ENCODE data around the gene C1orf174. TPM values are rescaled to one million over a fixed set of nuclear protein-coding genes. Genes with fewer than 3 reads are reported as not detected.

C1orf174 gene
- total RNA-seq, 1 donor from 2014 or later, result 44.9 TPM

GRCh38 chr1:3894626-3895278 is 5.3 kb downstream of the C1orf174 start:
- peaks cover 54% of the 10 kb centered on the region for H3K36me3 Mint-ChIP-seq (ENCODE audit: low read depth)
- no peak for DNase-seq (ENCODE audit: low spot score)
- peaks cover 38% of the 10 kb centered on the region for H3K4me1 Mint-ChIP-seq (ENCODE audit: low read depth)
- peaks cover 21% of the 10 kb centered on the region for H3K9me3 Mint-ChIP-seq
- intact Hi-C loops (cut with micrococcal nuclease), result no loop called here
- H3K27me3 Mint-ChIP-seq (ENCODE audit: low read depth), result no peaks in the 10 kb centered on the region
- H3K4me3 Mint-ChIP-seq (ENCODE audit: low read depth), result no peak overlapping the region
- H3K27ac Mint-ChIP-seq, result no peak overlapping the region

- Mint-ChIP-seq H3K4me1 (ENCODE audit: low read depth) (peaks cover 29% of the 10 kb centered on the region), H3K4me3 (ENCODE audit: low read depth) (no peak overlapping the region), H3K27me3 (ENCODE audit: low read depth) (no peaks in the 10 kb centered on the region), H3K9me3 (peaks cover 11% of the 10 kb centered on the region), H3K27ac (no peak overlapping the region), H3K36me3 (ENCODE audit: low read depth) (peaks cover 57% of the 10 kb centered on the region)
- DNase-seq (ENCODE audit: low spot score), result no peak
- intact Hi-C loops (cut with micrococcal nuclease), result no loop called here
Measured at GRCh38 chr1:3893190-3893589, 6.9 kb downstream of the C1orf174 start.

DNA sequence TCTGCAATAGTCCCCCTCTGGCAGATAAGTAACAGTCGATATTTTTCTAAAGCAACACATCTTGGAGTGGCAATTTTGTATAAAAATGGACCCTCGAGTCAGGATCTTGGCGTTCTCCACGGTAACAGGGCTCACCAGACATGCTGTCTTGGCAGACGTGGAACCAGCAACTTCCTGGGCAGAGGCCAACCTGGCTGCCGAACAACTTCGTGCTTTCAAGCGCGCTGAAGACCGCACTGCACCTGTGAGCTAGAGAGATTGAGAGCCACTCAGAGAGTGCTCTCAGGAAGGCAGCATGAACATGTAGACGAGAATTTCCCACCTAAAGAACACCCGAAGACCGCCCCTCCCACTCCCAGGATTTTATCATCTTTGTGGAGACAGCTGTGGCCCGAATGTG is 7.3 kb downstream of the C1orf174 start:
- no peak overlapping the region for H3K27ac Mint-ChIP-seq
- intact Hi-C loops (cut with micrococcal nuclease), result no loop called here
- peaks cover 58% of the 10 kb centered on the region for H3K36me3 Mint-ChIP-seq (ENCODE audit: low read depth)

DNA sequence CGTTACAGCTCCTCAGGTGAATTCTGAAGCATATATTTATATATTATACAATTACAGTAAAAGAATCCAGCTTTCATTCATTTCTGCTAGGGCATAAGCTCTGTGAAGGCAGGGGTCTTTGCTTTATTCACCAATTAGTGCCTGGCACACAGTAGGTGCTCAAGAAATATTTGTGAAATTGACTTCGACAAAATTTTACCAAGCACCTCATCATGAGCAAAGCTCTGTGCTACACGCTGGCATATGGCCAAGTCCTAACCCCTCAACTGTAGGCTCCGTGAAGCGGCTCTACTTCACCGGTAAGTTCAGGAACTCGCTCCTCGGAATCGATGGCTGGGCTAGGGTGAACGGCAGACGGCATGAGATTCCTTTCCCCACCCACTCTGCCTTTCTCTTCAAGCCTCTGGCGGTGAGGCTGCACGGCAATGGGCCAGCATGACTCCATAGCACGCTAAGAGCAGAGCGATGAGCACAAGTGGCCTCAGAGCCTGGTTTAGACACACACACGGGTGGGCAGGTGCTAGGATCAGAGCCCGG is 8.7 kb downstream of the C1orf174 start:
- Mint-ChIP-seq H3K27ac (peak overlapping the region; percentile 55), H3K4me3 (ENCODE audit: low read depth) (no peak overlapping the region), H3K27me3 (ENCODE audit: low read depth) (no peaks in the 10 kb centered on the region), H3K4me1 (ENCODE audit: low read depth) (peaks cover 21% of the 10 kb centered on the region), H3K36me3 (ENCODE audit: low read depth) (peaks cover 53% of the 10 kb centered on the region), H3K9me3 (no peaks in the 10 kb centered on the region)
- intact Hi-C loops (cut with micrococcal nuclease), result no loop called here
- DNase-seq (ENCODE audit: low spot score), result no peak

More for the DNA sequence above, 7.3 kb downstream of the C1orf174 start:
- no peaks in the 10 kb centered on the region for H3K27me3 Mint-ChIP-seq (ENCODE audit: low read depth)
- peaks cover 26% of the 10 kb centered on the region for H3K4me1 Mint-ChIP-seq (ENCODE audit: low read depth)
- peaks cover 6% of the 10 kb centered on the region for H3K9me3 Mint-ChIP-seq
- no peak overlapping the region for H3K4me3 Mint-ChIP-seq (ENCODE audit: low read depth)
- DNase-seq (ENCODE audit: low spot score), result no peak

GRCh38 chr1:3890389-3891328 is 9.4 kb downstream of the C1orf174 start:
- Mint-ChIP-seq H3K36me3 (ENCODE audit: low read depth) (peaks cover 47% of the 10 kb centered on the region), H3K9me3 (no peaks in the 10 kb centered on the region), H3K4me1 (ENCODE audit: low read depth) (peaks cover 21% of the 10 kb centered on the region), H3K27ac (peak overlapping the region; percentile 46), H3K27me3 (ENCODE audit: low read depth) (no peaks in the 10 kb centered on the region), H3K4me3 (ENCODE audit: low read depth) (peak overlapping the region; percentile 26)
- intact Hi-C loops (cut with micrococcal nuclease), result no loop called here
- no peak for DNase-seq (ENCODE audit: low spot score)

DNA sequence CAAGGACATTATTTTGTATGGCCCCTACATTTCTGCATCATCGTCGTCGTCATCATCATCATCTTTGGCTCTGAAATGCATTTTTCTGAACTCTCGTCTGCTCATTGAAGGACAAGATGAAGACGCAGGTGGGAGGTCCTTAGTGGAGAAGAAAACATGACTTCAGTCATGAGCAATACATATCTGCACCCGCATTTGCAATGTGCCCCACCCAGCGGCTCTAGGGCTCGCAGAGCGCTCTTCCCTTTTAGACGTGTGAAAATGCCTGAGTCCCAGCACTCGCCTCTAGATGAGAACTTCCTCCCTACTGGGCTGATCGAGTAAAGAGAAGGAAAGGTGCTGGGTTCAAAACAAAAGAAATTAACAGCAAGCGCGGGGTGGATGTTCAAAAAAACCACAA is 10.1 kb downstream of the C1orf174 start:
- no peak overlapping the region for H3K27ac Mint-ChIP-seq
- intact Hi-C loops (cut with micrococcal nuclease), result no loop called here
- DNase-seq (ENCODE audit: low spot score), result no peak

DNA sequence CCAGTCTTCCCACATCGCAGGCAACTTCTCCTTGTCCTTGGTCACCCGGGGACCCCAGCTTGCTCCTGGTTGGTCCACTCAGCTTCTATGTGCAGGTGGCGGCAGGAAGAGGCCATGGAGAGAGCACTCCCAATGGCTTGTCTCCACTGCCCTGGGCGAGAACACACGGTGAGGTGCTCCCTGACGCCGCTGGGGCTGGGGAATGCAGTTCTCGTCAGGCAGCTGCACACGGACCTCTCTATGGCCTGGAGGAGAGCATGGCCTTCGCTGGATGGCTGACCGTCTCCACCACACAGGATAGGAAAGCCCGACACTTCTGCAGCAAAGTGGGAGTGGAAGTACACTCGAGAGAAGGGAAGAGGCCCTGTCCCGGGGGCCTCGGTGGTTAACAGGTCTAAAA is 11.8 kb downstream of the C1orf174 start:
- Mint-ChIP-seq H3K27ac (no peak overlapping the region), H3K4me1 (ENCODE audit: low read depth) (peaks cover 21% of the 10 kb centered on the region), H3K36me3 (ENCODE audit: low read depth) (peaks cover 53% of the 10 kb centered on the region), H3K9me3 (no peaks in the 10 kb centered on the region), H3K4me3 (ENCODE audit: low read depth) (no peak overlapping the region), H3K27me3 (ENCODE audit: low read depth) (no peaks in the 10 kb centered on the region)
- no peak for DNase-seq (ENCODE audit: low spot score)
- intact Hi-C loops (cut with micrococcal nuclease), result no loop called here

More for the DNA sequence above, 10.1 kb downstream of the C1orf174 start:
- peaks cover 21% of the 10 kb centered on the region for H3K4me1 Mint-ChIP-seq (ENCODE audit: low read depth)
- no peaks in the 10 kb centered on the region for H3K9me3 Mint-ChIP-seq
- peaks cover 48% of the 10 kb centered on the region for H3K36me3 Mint-ChIP-seq (ENCODE audit: low read depth)
- H3K27me3 Mint-ChIP-seq (ENCODE audit: low read depth), result no peaks in the 10 kb centered on the region
- no peak overlapping the region for H3K4me3 Mint-ChIP-seq (ENCODE audit: low read depth)

GRCh38 chr1:3886691-3887090 is 13.4 kb downstream of the C1orf174 start:
- H3K4me1 Mint-ChIP-seq (ENCODE audit: low read depth), result peaks cover 18% of the 10 kb centered on the region
- H3K36me3 Mint-ChIP-seq (ENCODE audit: low read depth), result peaks cover 48% of the 10 kb centered on the region
- H3K27me3 Mint-ChIP-seq (ENCODE audit: low read depth), result no peaks in the 10 kb centered on the region
- no peak for DNase-seq (ENCODE audit: low spot score)
- no peak overlapping the region for H3K27ac Mint-ChIP-seq
- H3K9me3 Mint-ChIP-seq, result no peaks in the 10 kb centered on the region
- no peak overlapping the region for H3K4me3 Mint-ChIP-seq (ENCODE audit: low read depth)
- intact Hi-C loops (cut with micrococcal nuclease), result no loop called here

DNA sequence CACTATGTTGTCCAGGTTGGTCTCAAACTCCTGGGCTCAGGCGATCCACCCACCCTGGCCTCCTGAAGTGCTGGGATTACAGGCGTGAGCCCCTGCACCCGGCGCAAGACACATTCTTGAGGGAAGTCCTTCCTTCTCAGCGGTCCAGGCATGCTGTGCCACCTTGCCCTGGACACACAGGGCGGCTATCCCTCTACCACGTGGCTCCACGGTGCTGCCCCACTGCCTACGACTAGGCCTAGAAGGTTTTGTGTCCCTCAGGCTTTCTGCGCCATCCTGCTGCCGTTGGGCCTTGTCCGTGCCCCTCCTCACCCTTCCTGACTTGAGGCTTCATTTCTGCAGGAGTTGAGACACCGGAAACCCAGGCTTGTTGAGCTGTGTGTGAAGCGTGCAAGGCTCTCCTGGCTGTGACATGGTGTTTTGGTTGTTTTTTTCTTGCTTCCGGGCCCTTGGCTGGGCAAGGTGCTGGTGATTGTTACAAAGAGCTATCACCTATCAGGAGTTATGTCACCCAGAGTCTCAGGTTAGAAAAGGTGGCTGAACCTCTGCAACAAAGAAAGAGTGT is 13.9 kb downstream of the C1orf174 start:
- peaks cover 44% of the 10 kb centered on the region for H3K36me3 Mint-ChIP-seq (ENCODE audit: low read depth)
- no peaks in the 10 kb centered on the region for H3K9me3 Mint-ChIP-seq
- no peak for DNase-seq (ENCODE audit: low spot score)
- no peak overlapping the region for H3K27ac Mint-ChIP-seq
- H3K4me3 Mint-ChIP-seq (ENCODE audit: low read depth), result no peak overlapping the region
- intact Hi-C loops (cut with micrococcal nuclease), result no loop called here
- no peaks in the 10 kb centered on the region for H3K27me3 Mint-ChIP-seq (ENCODE audit: low read depth)
- H3K4me1 Mint-ChIP-seq (ENCODE audit: low read depth), result peaks cover 14% of the 10 kb centered on the region

GRCh38 chr1:3885611-3886010 is 14.5 kb downstream of the C1orf174 start:
- Mint-ChIP-seq H3K9me3 (no peaks in the 10 kb centered on the region), H3K27me3 (ENCODE audit: low read depth) (no peaks in the 10 kb centered on the region), H3K4me3 (ENCODE audit: low read depth) (no peak overlapping the region), H3K27ac (no peak overlapping the region), H3K4me1 (ENCODE audit: low read depth) (peaks cover 10% of the 10 kb centered on the region), H3K36me3 (ENCODE audit: low read depth) (peaks cover 42% of the 10 kb centered on the region)
- intact Hi-C loops (cut with micrococcal nuclease), result no loop called here
- no peak for DNase-seq (ENCODE audit: low spot score)

DNA sequence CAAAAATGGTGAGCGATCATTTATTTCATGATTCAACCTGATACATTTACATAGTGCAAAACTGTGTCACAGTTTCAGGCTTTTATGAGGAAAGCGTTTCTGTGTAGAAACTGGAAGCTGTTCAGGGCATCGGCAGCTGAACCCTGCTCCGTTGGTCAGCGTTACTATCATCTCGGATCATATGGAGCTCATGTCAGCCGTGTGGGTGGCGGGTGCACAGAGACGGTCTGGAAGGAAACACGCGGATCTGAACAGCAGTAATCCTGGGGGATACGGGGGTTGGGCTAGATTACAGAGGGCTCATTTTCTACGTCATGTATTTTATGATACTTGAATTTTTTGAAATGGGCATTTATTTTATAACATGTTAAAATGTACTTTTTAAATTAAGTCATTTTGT is 15.1 kb downstream of the C1orf174 start:
- Mint-ChIP-seq H3K27ac (no peak overlapping the region), H3K27me3 (ENCODE audit: low read depth) (no peaks in the 10 kb centered on the region), H3K4me1 (ENCODE audit: low read depth) (peaks cover 3% of the 10 kb centered on the region), H3K4me3 (ENCODE audit: low read depth) (no peak overlapping the region), H3K9me3 (no peaks in the 10 kb centered on the region), H3K36me3 (ENCODE audit: low read depth) (peaks cover 38% of the 10 kb centered on the region)
- DNase-seq (ENCODE audit: low spot score), result no peak
- intact Hi-C loops (cut with micrococcal nuclease), result no loop called here

DNA sequence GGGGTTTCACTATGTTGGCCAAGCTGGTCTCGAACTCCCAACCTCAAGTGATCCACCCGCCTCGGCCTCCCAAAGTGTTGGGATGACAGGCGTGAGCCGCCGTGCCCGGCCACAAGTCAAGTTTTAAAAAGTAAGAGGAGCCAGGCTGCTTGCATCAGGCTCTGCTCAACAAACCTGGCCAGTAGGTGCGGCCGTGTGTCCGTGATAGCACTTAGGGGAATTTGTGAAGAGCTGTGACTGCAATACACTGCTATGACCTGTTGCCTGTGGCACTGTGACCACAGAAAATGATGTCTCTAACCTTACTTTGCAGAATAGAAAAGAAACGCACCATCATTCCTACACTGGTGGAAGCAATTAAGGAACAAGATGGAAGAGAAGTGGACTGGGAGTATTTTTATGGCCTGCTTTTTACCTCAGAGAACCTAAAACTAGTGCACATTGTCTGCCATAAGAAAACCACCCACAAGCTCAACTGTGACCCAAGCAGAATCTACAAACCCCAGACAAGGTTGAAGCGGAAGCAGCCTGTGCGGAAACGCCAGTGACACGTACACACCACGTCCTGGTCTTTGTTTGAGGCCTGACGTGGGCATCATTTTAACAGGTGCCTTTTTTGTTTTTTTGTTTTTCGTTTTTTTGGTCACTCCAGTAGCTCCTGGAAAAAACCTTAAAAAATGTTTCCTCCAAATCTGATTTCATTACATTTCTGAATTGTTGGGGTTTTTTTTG is 16.7 kb downstream of the C1orf174 start:
- H3K9me3 Mint-ChIP-seq, result peaks cover 10% of the 10 kb centered on the region
- H3K4me1 Mint-ChIP-seq (ENCODE audit: low read depth), result no peaks in the 10 kb centered on the region
- H3K27ac Mint-ChIP-seq, result peak overlapping the region; percentile 0
- no peaks in the 10 kb centered on the region for H3K27me3 Mint-ChIP-seq (ENCODE audit: low read depth)
- H3K4me3 Mint-ChIP-seq (ENCODE audit: low read depth), result no peak overlapping the region
- no peak for DNase-seq (ENCODE audit: low spot score)
- intact Hi-C loops (cut with micrococcal nuclease), result no loop called here
- H3K36me3 Mint-ChIP-seq (ENCODE audit: low read depth), result peaks cover 42% of the 10 kb centered on the region

All from activated T-helper 2 cell treated with anti-CD3 and anti-CD28 coated beads, Interferon-gamma antibody, Interleukin-2, Interleukin-4, amounts not matched to agents 10 μg/mL and 5 μg/mL and 100 μg/mL, durations not matched to agents 14 hours and 24 hours and 36 hours (primary cell).